H9 (cell line): Measurements from ENCODE around the gene CRYBA2. TPM values are rescaled to one million over a fixed set of nuclear protein-coding genes. Genes with fewer than 3 reads are reported as not detected.

Experiments
- DNase-seq: peaks from one replicate; pipeline ENCODE4 v3.0.0-alpha.2; 2017
- H2AFZ ChIP-seq: one replicate; pipeline ENCODE4 v1.6.1; 2013; ENCODE audit warnings: mild to moderate bottlenecking, low read length, control low read depth, moderate library complexity
- H2AK5ac ChIP-seq: 2 replicates; pipeline ENCODE4 v1.6.1; 2013; ENCODE audit warnings: low read length, control low read depth, mixed read lengths; ENCODE audit not compliant: insufficient read length
- H2BK120ac ChIP-seq: one replicate; pipeline ENCODE4 v1.6.1; 2013; ENCODE audit warnings: low read depth, mild to moderate bottlenecking, low read length, control low read depth, inconsistent platforms; ENCODE audit not compliant: poor library complexity, severe bottlenecking
- H2BK12ac ChIP-seq: 2 replicates; pipeline ENCODE4 v1.6.1; 2013; ENCODE audit warnings: low read length, control low read depth, mixed read lengths, low read depth; ENCODE audit not compliant: insufficient read length
- H2BK15ac ChIP-seq: 2 replicates; pipeline ENCODE4 v1.6.1; 2013; ENCODE audit warnings: low read depth, low read length, control low read depth
- H2BK20ac ChIP-seq: one replicate; pipeline ENCODE4 v1.6.1; 2013; ENCODE audit warnings: low read depth, mild to moderate bottlenecking, low read length, control low read depth, inconsistent platforms; ENCODE audit not compliant: poor library complexity, severe bottlenecking
- H2BK5ac ChIP-seq: 2 replicates; pipeline ENCODE4 v1.6.1; 2013; ENCODE audit warnings: low read length, control low read depth, mixed read lengths; ENCODE audit not compliant: insufficient read length
- H3K14ac ChIP-seq: 2 replicates; pipeline ENCODE4 v1.6.1; 2013; ENCODE audit warnings: low read length, control low read depth; ENCODE audit not compliant: insufficient read depth
- H3K18ac ChIP-seq: 2 replicates; pipeline ENCODE4 v1.6.1; 2013; ENCODE audit warnings: low read depth, mild to moderate bottlenecking, mixed read lengths, low read length, control low read depth; ENCODE audit not compliant: insufficient read length
- H3K23ac ChIP-seq: 2 replicates; pipeline ENCODE4 v1.6.1; 2013; ENCODE audit warnings: low read length, control low read depth, mixed read lengths, low read depth; ENCODE audit not compliant: insufficient read length
- H3K23me2 ChIP-seq: 2 replicates; pipeline ENCODE4 v1.6.1; 2013; ENCODE audit warnings: low read depth, mild to moderate bottlenecking, mixed read lengths, low read length, control low read depth; ENCODE audit not compliant: insufficient read length, poor library complexity, severe bottlenecking
- H3K27ac ChIP-seq: 2 replicates; pipeline ENCODE4 v1.5.1; 2013; ENCODE audit warnings: low read length, control low read depth, mixed read lengths, low read depth; ENCODE audit not compliant: insufficient read length
- H3K27me3 ChIP-seq: 2 replicates; pipeline ENCODE4 v1.6.1; 2013; ENCODE audit warnings: low read length, control low read depth, inconsistent platforms; ENCODE audit not compliant: insufficient read depth
- H3K4ac ChIP-seq: 2 replicates; pipeline ENCODE4 v1.6.1; 2013; ENCODE audit warnings: low read depth, mild to moderate bottlenecking, control low read depth, inconsistent platforms, low read length, moderate library complexity
- H3K4me1 ChIP-seq: 2 replicates; pipeline ENCODE4 v1.6.1; 2013; ENCODE audit warnings: low read length, control low read depth, inconsistent platforms; ENCODE audit not compliant: insufficient read depth
- H3K4me2 ChIP-seq: 2 replicates; pipeline ENCODE4 v1.6.1; 2013; ENCODE audit warnings: low read length, control low read depth, mixed read lengths; ENCODE audit not compliant: insufficient read length, insufficient read depth
- H3K56ac ChIP-seq: 2 replicates; pipeline ENCODE4 v1.6.1; 2013; ENCODE audit warnings: low read depth, mild to moderate bottlenecking, mixed read lengths, low read length, control low read depth; ENCODE audit not compliant: insufficient read length
- H3K79me1 ChIP-seq: 2 replicates; pipeline ENCODE4 v1.6.1; 2013; ENCODE audit warnings: low read depth, mild to moderate bottlenecking, moderate library complexity, low read length, control low read depth, inconsistent platforms; ENCODE audit not compliant: insufficient read depth, poor library complexity, severe bottlenecking
- H3K79me2 ChIP-seq: 2 replicates; pipeline ENCODE4 v1.6.1; 2013; ENCODE audit warnings: low read length, control low read depth, inconsistent platforms; ENCODE audit not compliant: insufficient read depth
- H3K9ac ChIP-seq: 2 replicates; pipeline ENCODE4 v1.6.1; 2013; ENCODE audit warnings: low read length, control low read depth, mixed read lengths; ENCODE audit not compliant: insufficient read length; ENCODE audit errors: extremely low read depth
- H3K9me3 ChIP-seq: one replicate; pipeline ENCODE4 v1.6.1; 2013; ENCODE audit warnings: low read depth, low read length, inconsistent platforms; ENCODE audit not compliant: control insufficient read depth
- H3T11ph ChIP-seq: one replicate; pipeline ENCODE4 v1.6.1; 2013; ENCODE audit warnings: mild to moderate bottlenecking, low read length, control low read depth, inconsistent platforms
- H4K20me1 ChIP-seq: one replicate; pipeline ENCODE4 v1.6.1; 2013; ENCODE audit not compliant: control insufficient read depth, insufficient read length, insufficient read depth
- H4K5ac ChIP-seq: 2 replicates; pipeline ENCODE4 v1.6.1; 2013; ENCODE audit warnings: low read depth, mild to moderate bottlenecking, mixed read lengths, low read length, control low read depth; ENCODE audit not compliant: insufficient read length
- H4K8ac ChIP-seq: replicated peaks from 2 replicates; pipeline ENCODE4 v1.6.1; 2013; ENCODE audit warnings: low read length, control low read depth, mixed read lengths, low read depth; ENCODE audit not compliant: insufficient read length
- H4K91ac ChIP-seq: 2 replicates; pipeline ENCODE4 v1.6.1; 2013; ENCODE audit warnings: low read depth, mild to moderate bottlenecking, moderate library complexity, mixed read lengths, low read length, control low read depth; ENCODE audit not compliant: insufficient read length
- H3K27ac Mint-ChIP-seq, 3 experiments: 2 replicates in 2 of 3; 3 replicates in 1 of 3; pipeline ENCODE4 v1.8.0; 2020 to 2021; ENCODE audit warnings: mixed read lengths in 3 of 3, mild to moderate bottlenecking in 1 of 3, moderate library complexity in 1 of 3
- H3K27me3 Mint-ChIP-seq: 2 replicates; pipeline ENCODE4 v1.8.0; 2021; ENCODE audit warnings: low read depth, mild to moderate bottlenecking, moderate library complexity, mixed read lengths
- H3K36me3 Mint-ChIP-seq, 3 experiments: 2 replicates in 2 of 3; 3 replicates in 1 of 3; pipeline ENCODE4 v1.8.0; 2020 to 2021; ENCODE audit warnings: low read depth in 3 of 3, mixed read lengths in 3 of 3; ENCODE audit not compliant: insufficient read depth in 1 of 3
- H3K4me1 Mint-ChIP-seq, 2 experiments: 2 replicates each; pipeline ENCODE4 v1.8.0; 2020; ENCODE audit warnings: mixed read lengths in 2 of 2
- H3K4me3 Mint-ChIP-seq, 2 experiments: 2 replicates in 1 of 2; 3 replicates in 1 of 2; pipeline ENCODE4 v1.8.0; 2020 to 2021; ENCODE audit warnings: mild to moderate bottlenecking in 2 of 2, mixed read lengths in 2 of 2, moderate library complexity in 1 of 2
- H3K9me3 Mint-ChIP-seq, 2 experiments: 2 replicates in 1 of 2; 3 replicates in 1 of 2; pipeline ENCODE4 v1.8.0; 2020; ENCODE audit warnings: mild to moderate bottlenecking in 2 of 2, mixed read lengths in 2 of 2, moderate library complexity in 1 of 2
- CTCF ChIP-seq: fragments of 200-600 bp; sonication (generic); conservative IDR thresholded peaks from 3 replicates; pipeline ENCODE4 v1.8.0; 2021; ENCODE audit warnings: antibody characterized with exemption, mild to moderate bottlenecking
- WGBS: extraction: QIAGEN DNeasy Blood & Tissue Kit; methylation state at CpG from one replicate; pipeline ENCODE4 v1.1.7; 2013; ENCODE audit warnings: missing lambda C conversion rate, low lambda C conversion rate, mixed read lengths; ENCODE audit not compliant: insufficient read length; ENCODE audit errors: extremely low coverage; 5-methylcytosine and 5-hydroxymethylcytosine counted together
- total RNA-seq: library from RNA; stranded (reverse); gene quantifications from 2 replicates; pipeline ENCODE4 v1.2.1, GENCODE V29; 2021

CRYBA2 gene
- total RNA-seq, 1 experiment from 2014 or later = not detected

- no peak overlapping the region for H3K56ac ChIP-seq
- H3K27me3 ChIP-seq = peaks cover 20% of the 10 kb centered on the region
- no peak overlapping the region for H4K91ac ChIP-seq
- no peak overlapping the region for H2AK5ac ChIP-seq
- H3K14ac ChIP-seq = no peak overlapping the region; the same call in 1 of the 2 replicates
- DNase-seq = no peak
- no peak overlapping the region; the same call in 1 of the 2 replicates for H2BK15ac ChIP-seq
- no peak overlapping the region for H2BK12ac ChIP-seq
- no peaks in the 10 kb centered on the region for H4K20me1 ChIP-seq
- no peak overlapping the region for H3K9ac ChIP-seq
- no peak overlapping the region for H3K18ac ChIP-seq
- WGBS = no CpG with 5 or more reads among the region's 87 CpGs
- no peak overlapping the region for H2BK5ac ChIP-seq
- H3K79me1 ChIP-seq = no peaks in the 10 kb centered on the region
- Mint-ChIP-seq H3K27ac (no peak overlapping the region), H3K27me3 (peaks cover 71% of the 10 kb centered on the region), H3K4me1 (peaks cover 23 to 38% of the 10 kb centered on the region in 2 experiments), H3K36me3 (no peaks in the 10 kb centered on the region; a peak in 3 of 7 replicates), H3K4me3 (peak overlapping the region; percentile 51 to 74), H3K9me3 (peaks cover 0 to 2% of the 10 kb centered on the region in 2 experiments; a peak in 2 of 5 replicates)
- H3K4me2 ChIP-seq = peak overlapping the region; percentile 46
- H3K9me3 ChIP-seq = no peaks in the 10 kb centered on the region
- no peak overlapping the region for H4K8ac ChIP-seq
- peaks cover 4% of the 10 kb centered on the region; the same call in 1 of the 2 replicates for H3K4me1 ChIP-seq
- H2BK20ac ChIP-seq = no peak overlapping the region
- no peak overlapping the region for H4K5ac ChIP-seq
- peaks cover 16% of the 10 kb centered on the region for H3K23me2 ChIP-seq
- H3T11ph ChIP-seq = no peak overlapping the region
- H2AFZ ChIP-seq = no peak overlapping the region
- H3K23ac ChIP-seq = no peak overlapping the region
- TF ChIP-seq CTCF = no peak
- no peak overlapping the region for H3K4ac ChIP-seq
- H3K79me2 ChIP-seq = no peaks in the 10 kb centered on the region
- no peak overlapping the region for H3K27ac ChIP-seq
- H2BK120ac ChIP-seq = no peak overlapping the region
These were observed 32.7 kb downstream of the CRYBA2 start for GRCh38 chr2:218960309-218961165.
